Breast epithelium (tissue), 4 donors: ENCODE measurements around the gene PIWIL1. TPM values are rescaled to one million over a fixed set of nuclear protein-coding genes. Genes with fewer than 3 reads are reported as not detected.

Experiments
- DNase-seq, 2 donors: peaks; one replicate each; pipeline ENCODE4 v3.0.0-alpha.2; 2019; ENCODE audit warnings: low spot score in 2 of 2
- H3K27ac ChIP-seq, 2 donors: fragments of 200-600 bp; sonication (generic) in 1 of 2; one replicate each; pipeline ENCODE4 v1.5.1; 2016 to 2019; ENCODE audit warnings: mild to moderate bottlenecking in 1 of 2
- H3K27me3 ChIP-seq, 2 donors: fragments of 200-600 bp; sonication (generic) in 1 of 2; one replicate each; pipeline versions ENCODE4 v1.5.1 to v1.6.0; 2017 to 2019; ENCODE audit warnings: control low read depth in 1 of 2, mild to moderate bottlenecking in 1 of 2
- H3K36me3 ChIP-seq: fragments of 200-600 bp; one replicate; pipeline ENCODE4 v1.5.1; 2019
- H3K4me1 ChIP-seq, 2 donors: fragments of 200-600 bp; sonication (generic); one replicate each; pipeline ENCODE4 v1.5.1; 2016 to 2019; ENCODE audit warnings: control low read depth in 1 of 2
- H3K4me3 ChIP-seq, 3 donors: fragments of 200-600 bp; sonication (generic); 1 replicate in 2 of 3; 2 replicates in 1 of 3; pipeline ENCODE4 v1.5.1; 2016 to 2019; ENCODE audit warnings: mild to moderate bottlenecking in 3 of 3, moderate library complexity in 2 of 3
- H3K9me3 ChIP-seq, 2 donors: fragments of 200-600 bp; sonication (generic) in 1 of 2; one replicate each; pipeline ENCODE4 v1.5.1; 2016 to 2019; ENCODE audit warnings: control low read depth in 1 of 2
- POLR2A ChIP-seq: fragments of 450-650 bp; IDR thresholded peaks from one replicate; pipeline ENCODE4 v1.6.1; 2016; ENCODE audit warnings: antibody characterized with exemption, mild to moderate bottlenecking, moderate library complexity
- POLR2AphosphoS5 ChIP-seq, 3 donors: sonication (generic); formaldehyde crosslinking; IDR thresholded peaks; one replicate each; pipeline ENCODE4 v1.6.1; 2017; ENCODE audit warnings: antibody characterized with exemption in 3 of 3
- intact Hi-C: fragments of 100-400 bp; cut with DNase I; formaldehyde crosslinking; loops from one replicate; pipeline ENCODE4 v1.15.1; 2023; ENCODE audit warnings: low total_unique reads
- total RNA-seq, 3 donors: library from RNA; depleted of rRNA; stranded (reverse); fragments of >200 nt; gene quantifications; one replicate each; pipeline ENCODE4 v1.1.0, GENCODE V29; 2016
- TF ChIP-seq, protein P1 (sequence below), 3 donors: fragments of 450-650 bp; IDR thresholded peaks; one replicate each; pipeline ENCODE4 v1.5.1; 2016 to 2017; ENCODE audit warnings: antibody characterized with exemption in 3 of 3, mild to moderate bottlenecking in 3 of 3, moderate library complexity in 3 of 3

PIWIL1 gene
- total RNA-seq, 3 donors from 2014 or later: under 0.01 TPM; not detected in 2

DNA sequence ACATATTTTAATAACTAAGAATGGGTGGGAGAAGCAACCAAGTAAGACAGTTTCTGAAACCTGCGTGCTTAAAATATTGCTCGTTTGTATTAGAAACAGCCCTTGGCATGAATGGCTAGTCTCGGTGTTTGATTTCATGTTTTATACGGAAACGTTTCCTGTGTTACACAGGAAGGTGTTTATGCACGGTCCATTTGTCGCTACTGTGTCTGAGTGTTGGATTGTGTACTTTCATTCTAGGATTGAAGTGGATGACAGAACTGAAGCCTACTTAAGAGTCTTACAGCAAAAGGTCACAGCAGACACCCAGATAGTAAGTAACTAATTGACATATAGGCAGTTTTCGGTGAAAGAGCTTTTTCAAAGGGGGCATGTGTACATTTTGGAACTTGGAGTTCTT lies 19.6 kb downstream of the PIWIL1 start:
- intact Hi-C loops: no loop called here
- no peaks in the 10 kb centered on the region for H3K4me1 ChIP-seq
- no peak for DNase-seq
- peaks cover 0 to 16% of the 10 kb centered on the region in 2 donors for H3K27me3 ChIP-seq
- TF ChIP-seq POLR2AphosphoS5 (IDR thresholded peaks at IDR 0.05): no peak
- TF ChIP-seq, protein P1, sequence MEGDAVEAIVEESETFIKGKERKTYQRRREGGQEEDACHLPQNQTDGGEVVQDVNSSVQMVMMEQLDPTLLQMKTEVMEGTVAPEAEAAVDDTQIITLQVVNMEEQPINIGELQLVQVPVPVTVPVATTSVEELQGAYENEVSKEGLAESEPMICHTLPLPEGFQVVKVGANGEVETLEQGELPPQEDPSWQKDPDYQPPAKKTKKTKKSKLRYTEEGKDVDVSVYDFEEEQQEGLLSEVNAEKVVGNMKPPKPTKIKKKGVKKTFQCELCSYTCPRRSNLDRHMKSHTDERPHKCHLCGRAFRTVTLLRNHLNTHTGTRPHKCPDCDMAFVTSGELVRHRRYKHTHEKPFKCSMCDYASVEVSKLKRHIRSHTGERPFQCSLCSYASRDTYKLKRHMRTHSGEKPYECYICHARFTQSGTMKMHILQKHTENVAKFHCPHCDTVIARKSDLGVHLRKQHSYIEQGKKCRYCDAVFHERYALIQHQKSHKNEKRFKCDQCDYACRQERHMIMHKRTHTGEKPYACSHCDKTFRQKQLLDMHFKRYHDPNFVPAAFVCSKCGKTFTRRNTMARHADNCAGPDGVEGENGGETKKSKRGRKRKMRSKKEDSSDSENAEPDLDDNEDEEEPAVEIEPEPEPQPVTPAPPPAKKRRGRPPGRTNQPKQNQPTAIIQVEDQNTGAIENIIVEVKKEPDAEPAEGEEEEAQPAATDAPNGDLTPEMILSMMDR (IDR thresholded peaks at IDR 0.05): no peak
- no peak for TF ChIP-seq POLR2A
- H3K4me3 ChIP-seq: no peak overlapping the region
- H3K9me3 ChIP-seq: no peaks in the 10 kb centered on the region
- H3K36me3 ChIP-seq: no peaks in the 10 kb centered on the region
- H3K27ac ChIP-seq: no peak overlapping the region

DNA sequence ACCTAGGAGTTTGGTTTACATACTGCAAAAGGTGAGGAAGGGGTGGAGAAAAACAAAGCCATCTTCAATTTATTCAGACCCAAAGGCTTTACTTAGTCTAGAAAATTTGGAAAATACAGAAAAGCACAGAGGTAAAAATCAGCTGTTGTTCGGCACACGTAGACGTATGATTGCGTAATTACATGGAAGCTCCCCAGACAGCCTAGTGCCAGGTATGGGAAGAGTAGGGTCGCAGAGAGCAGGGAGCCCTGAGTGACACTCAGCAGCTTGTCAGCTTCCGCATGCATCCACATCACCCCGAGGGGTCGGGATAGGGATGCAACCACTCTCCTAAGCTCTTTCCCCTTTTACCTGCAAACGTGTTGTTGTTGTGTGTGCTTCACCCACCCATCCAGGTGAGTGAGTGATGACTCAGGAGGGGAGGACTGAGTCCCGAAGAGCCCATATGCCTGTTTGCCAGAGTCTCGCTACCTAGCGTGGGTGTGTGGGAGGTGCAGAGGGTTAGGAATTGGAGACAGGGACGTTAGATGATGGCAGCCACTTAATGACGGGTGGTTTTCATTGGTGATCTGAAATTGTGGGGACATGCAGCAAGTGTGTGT lies 20.1 kb downstream of the PIWIL1 start:
- H3K4me1 ChIP-seq: no peaks in the 10 kb centered on the region
- TF ChIP-seq, protein P1 (IDR thresholded peaks at IDR 0.05): no peak
- TF ChIP-seq POLR2AphosphoS5 (IDR thresholded peaks at IDR 0.05): no peak
- no peak for TF ChIP-seq POLR2A
- DNase-seq: no peak
- H3K4me3 ChIP-seq: no peak overlapping the region
- no peaks in the 10 kb centered on the region for H3K36me3 ChIP-seq
- H3K27me3 ChIP-seq: peaks cover 0 to 16% of the 10 kb centered on the region in 2 donors
- no peak overlapping the region for H3K27ac ChIP-seq
- intact Hi-C loops: no loop called here
- H3K9me3 ChIP-seq: no peaks in the 10 kb centered on the region

DNA sequence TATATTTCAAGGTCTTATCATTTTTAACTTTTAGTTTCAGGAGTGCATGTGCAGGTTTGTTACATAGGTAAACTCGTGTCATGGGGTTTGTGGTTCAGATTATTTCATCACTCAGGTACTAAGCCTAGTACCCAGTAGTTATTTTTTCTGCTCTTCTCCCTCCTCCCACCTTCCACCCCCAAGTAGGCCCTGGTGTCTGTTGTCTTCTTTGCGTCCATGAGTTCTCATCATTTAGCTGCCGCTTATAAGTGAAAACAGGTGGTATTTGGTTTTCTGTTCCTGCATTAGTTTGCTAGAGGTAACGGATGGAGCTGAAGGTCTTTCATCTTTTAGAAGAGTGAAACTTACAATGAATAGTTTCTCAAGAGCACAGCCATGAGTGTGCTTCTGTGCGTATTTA lies 24.4 kb downstream of the PIWIL1 start:
- peaks cover 0 to 9% of the 10 kb centered on the region in 2 donors for H3K27me3 ChIP-seq
- H3K36me3 ChIP-seq: no peaks in the 10 kb centered on the region
- no peaks in the 10 kb centered on the region for H3K4me1 ChIP-seq
- no peak for DNase-seq
- TF ChIP-seq POLR2A (no peak), POLR2AphosphoS5 (IDR thresholded peaks at IDR 0.05) (no peak)
- TF ChIP-seq, protein P1 (IDR thresholded peaks at IDR 0.05): no peak
- no peak overlapping the region for H3K27ac ChIP-seq
- no peak overlapping the region for H3K4me3 ChIP-seq
- no peaks in the 10 kb centered on the region for H3K9me3 ChIP-seq
- intact Hi-C loops: no loop called here

DNA sequence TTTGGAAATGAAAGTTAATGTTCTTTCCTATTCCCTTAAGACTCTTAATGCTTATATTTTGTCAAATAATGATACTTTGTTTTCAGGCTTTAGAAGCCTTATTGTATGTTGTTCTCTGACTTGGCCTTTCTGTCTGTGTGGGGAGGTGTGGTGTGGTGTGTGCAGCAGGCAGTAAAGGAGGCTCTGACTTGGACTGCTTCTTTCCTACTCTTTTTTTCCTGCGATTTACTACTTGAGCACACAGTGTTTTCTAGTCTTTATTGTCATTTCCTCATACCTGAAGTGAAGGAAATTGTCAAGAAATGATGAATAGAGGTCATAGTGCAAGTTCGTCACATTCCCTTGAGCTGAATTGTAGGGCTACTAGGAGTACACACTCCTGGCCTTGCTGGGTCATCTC lies 26.9 kb downstream of the PIWIL1 start:
- intact Hi-C loops: no loop called here
- TF ChIP-seq POLR2A (no peak), POLR2AphosphoS5 (IDR thresholded peaks at IDR 0.05) (no peak)
- TF ChIP-seq, protein P1 (IDR thresholded peaks at IDR 0.05): no peak
- Histone ChIP-seq H3K27ac (no peak overlapping the region), H3K27me3 (no peaks in the 10 kb centered on the region), H3K36me3 (no peaks in the 10 kb centered on the region), H3K4me1 (no peaks in the 10 kb centered on the region), H3K9me3 (no peaks in the 10 kb centered on the region), H3K4me3 (no peak overlapping the region)
- DNase-seq: no peak

DNA sequence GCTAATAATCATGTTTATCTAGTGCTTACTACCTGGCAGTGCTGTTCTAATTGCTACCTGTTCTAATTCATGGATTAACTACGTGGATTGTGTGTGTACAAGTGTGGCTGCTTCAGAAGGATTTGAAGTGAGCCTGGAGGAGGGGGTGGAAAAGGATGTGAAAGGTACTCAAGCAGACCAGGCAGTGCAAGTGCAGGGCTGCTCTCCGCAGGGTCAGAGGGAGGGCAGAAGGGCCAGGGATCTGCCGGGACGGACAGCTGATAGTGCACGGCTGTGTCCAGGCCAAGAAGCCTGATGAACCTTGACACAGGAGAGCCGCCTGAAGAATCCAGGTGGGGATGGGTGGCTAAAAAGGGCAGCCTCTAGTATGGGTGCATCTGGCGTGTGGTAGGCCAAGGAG lies 28.5 kb downstream of the PIWIL1 start:
- Histone ChIP-seq H3K4me1 (no peaks in the 10 kb centered on the region), H3K9me3 (no peaks in the 10 kb centered on the region), H3K36me3 (no peaks in the 10 kb centered on the region), H3K27me3 (peaks cover 0 to 7% of the 10 kb centered on the region in 2 donors), H3K27ac (no peak overlapping the region), H3K4me3 (no peak overlapping the region)
- intact Hi-C loops: no loop called here
- DNase-seq: no peak
- TF ChIP-seq, protein P1 (IDR thresholded peaks at IDR 0.05): no peak
- TF ChIP-seq POLR2A: no peak
- TF ChIP-seq POLR2AphosphoS5 (IDR thresholded peaks at IDR 0.05): no peak
